ENCODE measurements around the gene RIOX2.

GRCh38 chr3:97916576-97916975, 55.7 kb downstream of the RIOX2 start:
- TF ChIP-seq CTCF (optimal IDR thresholded peaks at IDR 0.05 in 1 of 3, IDR thresholded peaks at IDR 0.05 in 1 of 3, conservative IDR thresholded peaks at IDR 0.05 in 1 of 3; ENCODE audit: extremely low read depth in 1 of 3, insufficient read depth in 2 of 3, low read length in 3 of 3) (no peak), EZH2 (IDR thresholded peaks at IDR 0.05; ENCODE audit: low read length) (no peak)
